Sigmoid colon (tissue), 7 donors: ENCODE measurements around the gene ZNF691. TPM values are rescaled to one million over a fixed set of nuclear protein-coding genes. Genes with fewer than 3 reads are reported as not detected.
"Not testable (repeated sequence)": the region's sequence is repeated elsewhere in the genome, so short reads cannot be mapped to it uniquely, and the experiment has no call there.

Experiments used
- DNase-seq: peaks from one replicate; pipeline ENCODE4 v3.0.0-alpha.2; 2019
- H3K27ac ChIP-seq, 4 donors: fragments of 200-600 bp; sonication (generic); one replicate each; pipeline ENCODE4 v1.5.1; 2016 to 2019; ENCODE audit warnings: mild to moderate bottlenecking in 1 of 4
- H3K27me3 ChIP-seq, 3 donors: fragments of 200-600 bp; sonication (generic); one replicate each; pipeline ENCODE4 v1.5.1; 2019; ENCODE audit warnings: mild to moderate bottlenecking in 1 of 3
- H3K36me3 ChIP-seq, 4 donors: fragments of 200-600 bp; sonication (generic); one replicate each; pipeline ENCODE4 v1.5.1; 2016 to 2019
- H3K4me1 ChIP-seq, 4 donors: fragments of 200-600 bp; sonication (generic); one replicate each; pipeline ENCODE4 v1.5.1; 2017 to 2019
- H3K4me3 ChIP-seq, 4 donors: fragments of 200-600 bp; sonication (generic); one replicate each; pipeline ENCODE4 v1.5.1; 2017 to 2019; ENCODE audit warnings: mild to moderate bottlenecking in 2 of 4, moderate library complexity in 1 of 4
- H3K9me3 ChIP-seq, 4 donors: fragments of 200-600 bp in 3 of 4; sonication (generic) in 3 of 4; one replicate each; pipeline versions ENCODE4 v1.5.1 to v1.6.1; 2013 to 2019
- EP300 ChIP-seq, 4 donors: sonication (generic); formaldehyde crosslinking; IDR thresholded peaks; one replicate each; pipeline ENCODE4 v1.6.1; 2017; ENCODE audit warnings: antibody characterized with exemption in 4 of 4
- POLR2A ChIP-seq, 2 donors: fragments of 450-650 bp; IDR thresholded peaks; one replicate each; pipeline ENCODE4 v1.6.1; 2016; ENCODE audit warnings: antibody characterized with exemption in 2 of 2, mild to moderate bottlenecking in 2 of 2, moderate library complexity in 2 of 2
- POLR2AphosphoS5 ChIP-seq, 4 donors: sonication (generic); formaldehyde crosslinking; IDR thresholded peaks; one replicate each; pipeline ENCODE4 v1.6.1; 2017; ENCODE audit warnings: antibody characterized with exemption in 4 of 4
- WGBS, 2 donors: extraction: QIAGEN DNeasy Blood & Tissue Kit; methylation state at CpG; one replicate each; pipeline ENCODE4 v1.1.7; 2013; 5-methylcytosine and 5-hydroxymethylcytosine counted together
- intact Hi-C: fragments of 100-400 bp; cut with DNase I; formaldehyde crosslinking; loops from one replicate; pipeline ENCODE4 v1.15.1; 2023
- polyA plus RNA-seq, 3 donors: library from polyadenylated mRNA; stranded (reverse); fragments of 200-250 nt; gene quantifications; one replicate each; pipeline ENCODE4 v1.2.3, GENCODE V29; 2013
- total RNA-seq, 4 donors: library from RNA; depleted of rRNA; stranded (reverse); fragments of >200 nt; gene quantifications; one replicate each; pipeline ENCODE4 v1.1.0, GENCODE V29; 2016
- TF ChIP-seq, protein P1 (sequence below), 4 experiments: fragments of 450-650 bp in 3 of 4; fragments of 200-600 bp in 1 of 4; IDR thresholded peaks; one replicate each; pipeline ENCODE4 v1.5.1; 2016 to 2019; ENCODE audit warnings: antibody characterized with exemption in 4 of 4, mild to moderate bottlenecking in 3 of 4, moderate library complexity in 2 of 4
- donor health status: healthy with polysubstance abuse.
- donor health status: Bipolar disorder and iron deficiency.
- donor health status: healthy.

Gene ZNF691
- total and polyA plus RNA-seq, 7 donors: 2.4 to 20.7 (median 8.3) TPM

DNA sequence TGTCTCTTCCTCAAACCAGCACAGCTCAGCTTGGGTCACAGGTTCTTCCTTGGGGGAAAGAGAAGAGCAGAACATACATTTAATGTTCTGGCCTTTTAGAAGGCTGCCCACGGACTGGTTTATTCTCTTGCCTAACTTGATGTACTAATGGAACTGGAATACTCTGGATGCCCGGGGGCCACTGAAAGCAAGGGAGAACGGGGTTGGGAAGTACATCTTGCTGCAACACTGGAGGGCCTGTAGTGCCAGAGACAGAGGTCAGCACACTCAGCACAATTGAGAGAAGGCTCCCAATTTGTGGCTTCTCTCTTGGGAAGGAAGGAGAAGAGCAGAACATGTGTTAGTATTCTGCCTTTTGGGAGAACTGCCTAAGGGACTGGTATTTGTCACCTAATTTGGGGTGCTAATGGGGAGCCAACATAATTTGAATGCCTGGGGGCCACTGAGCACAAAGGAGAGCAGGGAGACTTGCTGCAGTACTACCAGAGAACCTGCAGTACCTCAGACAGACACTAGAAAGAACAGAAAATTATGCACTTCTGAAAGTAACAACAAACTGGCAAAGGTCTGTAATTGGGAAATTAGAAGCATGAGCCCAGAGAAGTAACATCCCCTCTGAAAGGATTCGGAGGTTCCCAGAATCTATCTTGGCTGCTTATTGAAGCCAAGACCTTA, 14.1 kb downstream of the ZNF691 start:
- H3K4me1 ChIP-seq: no peaks in the 10 kb centered on the region
- H3K4me3 ChIP-seq: no peak overlapping the region
- TF ChIP-seq, protein P1, sequence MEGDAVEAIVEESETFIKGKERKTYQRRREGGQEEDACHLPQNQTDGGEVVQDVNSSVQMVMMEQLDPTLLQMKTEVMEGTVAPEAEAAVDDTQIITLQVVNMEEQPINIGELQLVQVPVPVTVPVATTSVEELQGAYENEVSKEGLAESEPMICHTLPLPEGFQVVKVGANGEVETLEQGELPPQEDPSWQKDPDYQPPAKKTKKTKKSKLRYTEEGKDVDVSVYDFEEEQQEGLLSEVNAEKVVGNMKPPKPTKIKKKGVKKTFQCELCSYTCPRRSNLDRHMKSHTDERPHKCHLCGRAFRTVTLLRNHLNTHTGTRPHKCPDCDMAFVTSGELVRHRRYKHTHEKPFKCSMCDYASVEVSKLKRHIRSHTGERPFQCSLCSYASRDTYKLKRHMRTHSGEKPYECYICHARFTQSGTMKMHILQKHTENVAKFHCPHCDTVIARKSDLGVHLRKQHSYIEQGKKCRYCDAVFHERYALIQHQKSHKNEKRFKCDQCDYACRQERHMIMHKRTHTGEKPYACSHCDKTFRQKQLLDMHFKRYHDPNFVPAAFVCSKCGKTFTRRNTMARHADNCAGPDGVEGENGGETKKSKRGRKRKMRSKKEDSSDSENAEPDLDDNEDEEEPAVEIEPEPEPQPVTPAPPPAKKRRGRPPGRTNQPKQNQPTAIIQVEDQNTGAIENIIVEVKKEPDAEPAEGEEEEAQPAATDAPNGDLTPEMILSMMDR (IDR thresholded peaks at IDR 0.05): no peak
- no peak for TF ChIP-seq EP300 (IDR thresholded peaks at IDR 0.05)
- no peak for TF ChIP-seq POLR2A (IDR thresholded peaks at IDR 0.05)
- no peak for TF ChIP-seq POLR2AphosphoS5 (IDR thresholded peaks at IDR 0.05)
- H3K27me3 ChIP-seq: peaks cover 0 to 18% (median 0%) of the 10 kb centered on the region in 3 donors
- 75 to 92% methylated on average over 4 of the region's 4 CpGs for WGBS, 2 donors
- no peak for DNase-seq
- intact Hi-C loops: no loop called here
- H3K27ac ChIP-seq: no peak overlapping the region
- H3K36me3 ChIP-seq: no peaks in the 10 kb centered on the region
- H3K9me3 ChIP-seq: no peaks in the 10 kb centered on the region

DNA sequence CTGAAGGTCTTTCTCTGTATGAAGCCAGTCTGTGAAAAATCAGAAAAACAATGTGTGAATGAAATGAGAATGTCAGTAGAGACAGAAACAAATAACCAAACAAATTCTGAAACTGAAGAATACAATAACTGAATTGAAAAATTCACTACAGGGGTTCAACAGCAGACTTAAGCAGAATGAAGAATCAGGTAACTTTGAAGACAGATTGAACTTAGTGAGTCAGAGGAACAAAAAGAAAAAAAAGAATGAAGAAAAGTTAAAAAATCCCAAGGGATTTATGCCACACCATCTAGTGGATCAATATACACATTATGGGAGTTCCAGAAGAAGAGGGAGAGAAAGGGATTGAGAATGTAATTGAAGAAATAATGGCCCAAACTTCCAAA, 14.6 kb downstream of the ZNF691 start:
- Histone ChIP-seq H3K27ac (no peak overlapping the region), H3K36me3 (no peaks in the 10 kb centered on the region), H3K27me3 (peaks cover 0 to 18% (median 0%) of the 10 kb centered on the region in 3 donors), H3K9me3 (no peaks in the 10 kb centered on the region), H3K4me3 (no peak overlapping the region), H3K4me1 (no peaks in the 10 kb centered on the region)
- no peak for DNase-seq
- TF ChIP-seq EP300 (IDR thresholded peaks at IDR 0.05) (no peak), POLR2A (IDR thresholded peaks at IDR 0.05) (no peak), POLR2AphosphoS5 (IDR thresholded peaks at IDR 0.05) (no peak)
- TF ChIP-seq, protein P1 (IDR thresholded peaks at IDR 0.05): no peak
- intact Hi-C loops: no loop called here

DNA sequence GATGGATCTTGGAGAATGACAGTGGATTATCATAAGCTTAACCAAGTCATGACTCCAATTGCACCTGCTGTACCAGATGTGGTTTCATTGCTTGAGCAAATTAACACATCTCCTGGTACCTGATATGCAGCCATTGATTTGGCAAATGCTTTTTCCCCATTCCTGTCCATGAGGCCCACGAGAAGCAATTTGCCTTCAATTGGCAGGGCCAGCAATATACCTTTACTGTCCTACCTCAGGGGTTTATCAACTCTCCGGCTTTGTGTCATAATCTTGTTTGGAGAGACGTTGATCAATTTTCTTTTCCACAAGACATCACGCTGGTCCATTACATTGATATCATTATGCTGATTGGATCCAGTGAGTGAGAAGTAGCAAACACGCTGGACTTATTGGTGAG, 20.1 kb downstream of the ZNF691 start:
- intact Hi-C loops: no loop called here
- WGBS, 2 donors: 90 to 91% methylated on average over 5 of the region's 5 CpGs
- no peaks in the 10 kb centered on the region for H3K9me3 ChIP-seq

DNA sequence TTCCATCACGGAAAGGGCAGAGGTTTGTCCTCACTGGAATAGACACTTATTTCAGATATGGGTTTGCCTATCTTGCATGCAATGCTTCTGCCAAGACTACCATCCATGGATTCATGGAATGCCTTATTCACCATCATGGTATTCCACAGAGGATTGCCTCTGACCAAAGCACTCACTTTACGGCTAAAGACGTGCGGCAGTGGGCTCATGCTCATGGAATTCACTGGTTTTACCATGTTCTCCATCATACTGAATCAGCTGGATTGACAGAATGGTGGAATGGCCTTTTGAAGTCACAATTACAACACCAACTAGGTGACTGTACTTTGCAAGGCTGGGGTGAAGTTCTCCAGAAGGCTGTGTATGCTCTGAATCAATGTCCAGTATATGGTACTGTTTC, 22.1 kb downstream of the ZNF691 start:
- H3K4me3 ChIP-seq, intact Hi-C loops, H3K36me3 ChIP-seq, DNase-seq, H3K27ac ChIP-seq, H3K9me3 ChIP-seq, H3K27me3 ChIP-seq, H3K4me1 ChIP-seq: not testable (repeated sequence)
- 91 to 93% methylated on average over 4 of the region's 4 CpGs for WGBS, 2 donors

More for the DNA sequence above, 20.1 kb downstream of the ZNF691 start:
- TF ChIP-seq POLR2AphosphoS5 (IDR thresholded peaks at IDR 0.05) (no peak), POLR2A (IDR thresholded peaks at IDR 0.05) (no peak), EP300 (IDR thresholded peaks at IDR 0.05) (no peak)
- TF ChIP-seq, protein P1 (IDR thresholded peaks at IDR 0.05): no peak
- DNase-seq: no peak
- H3K36me3 ChIP-seq: no peaks in the 10 kb centered on the region
- H3K27me3 ChIP-seq: peaks cover 0 to 10% (median 0%) of the 10 kb centered on the region in 3 donors
- H3K27ac ChIP-seq: no peak overlapping the region
- H3K4me1 ChIP-seq: no peaks in the 10 kb centered on the region
- H3K4me3 ChIP-seq: no peak overlapping the region

DNA sequence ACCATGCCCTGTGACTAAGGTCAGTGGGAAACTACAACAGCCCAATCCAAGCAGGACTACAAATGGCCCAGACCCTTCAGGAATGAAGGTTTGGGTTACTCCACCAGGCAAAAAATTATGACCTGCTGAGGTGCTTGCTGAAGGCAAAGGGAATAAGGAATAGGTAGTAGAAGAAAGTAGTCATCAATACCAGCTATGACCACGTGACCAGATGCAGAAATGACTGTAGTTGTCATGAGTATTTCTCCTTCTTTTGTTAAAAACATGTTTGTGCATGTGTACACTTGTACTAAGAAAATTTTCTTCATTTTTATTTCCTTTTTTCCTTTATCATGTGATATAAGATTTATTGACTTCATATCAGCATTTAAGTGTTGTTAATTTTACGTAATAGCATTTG, 22.8 kb downstream of the ZNF691 start:
- intact Hi-C loops, DNase-seq, H3K4me1 ChIP-seq, H3K36me3 ChIP-seq, H3K4me3 ChIP-seq, H3K27me3 ChIP-seq, H3K27ac ChIP-seq, H3K9me3 ChIP-seq: not testable (repeated sequence)
- 72 to 81% methylated on average over 2 of the region's 2 CpGs for WGBS, 2 donors

DNA sequence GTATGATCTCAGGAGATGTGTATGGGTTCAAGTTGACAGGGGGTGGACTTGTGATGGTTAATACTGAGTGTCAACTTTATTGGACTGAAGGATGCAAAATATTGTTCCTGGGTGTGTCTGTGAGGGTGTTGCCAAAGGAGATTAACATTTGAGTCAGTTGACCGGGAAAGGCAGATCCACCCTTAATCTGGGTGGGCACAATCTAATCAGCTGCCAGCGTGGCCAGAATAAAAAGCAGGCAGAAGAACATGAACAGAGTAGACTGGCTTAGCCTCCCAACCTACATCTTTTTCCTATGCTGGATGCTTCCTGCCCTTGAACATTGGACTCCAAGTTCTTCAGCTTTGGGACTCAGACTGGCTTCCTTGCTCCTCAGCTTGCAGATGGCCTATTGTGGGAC, 23.3 kb downstream of the ZNF691 start:
- WGBS, 2 donors: 57 to 83% methylated on average over 2 of the region's 2 CpGs
- H3K4me3 ChIP-seq, intact Hi-C loops, DNase-seq, H3K9me3 ChIP-seq, H3K27me3 ChIP-seq, H3K36me3 ChIP-seq, H3K27ac ChIP-seq, H3K4me1 ChIP-seq: not testable (repeated sequence)

DNA sequence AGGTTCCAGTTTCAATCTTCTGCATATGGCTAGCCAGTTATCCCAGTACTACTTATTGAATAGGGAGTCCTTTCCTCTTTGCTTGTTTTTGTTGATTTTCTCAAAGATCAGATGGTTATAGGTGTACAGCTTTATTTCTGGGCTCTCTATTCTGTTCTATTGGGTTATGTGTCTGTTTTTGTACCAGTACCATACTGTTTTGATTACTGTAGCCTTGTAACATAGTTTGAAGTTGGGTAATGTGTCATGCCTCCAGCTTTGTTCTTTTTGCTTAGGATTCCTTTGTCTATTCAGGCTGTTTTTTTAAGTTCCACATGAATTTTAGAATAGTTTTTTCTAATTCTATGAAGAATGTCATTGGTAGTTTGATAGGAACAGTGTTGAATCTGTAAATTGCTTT, 26.7 kb downstream of the ZNF691 start:
- H3K36me3 ChIP-seq, H3K4me3 ChIP-seq, DNase-seq, H3K4me1 ChIP-seq, H3K9me3 ChIP-seq, H3K27me3 ChIP-seq, H3K27ac ChIP-seq, intact Hi-C loops: not testable (repeated sequence)
